CD4-positive, alpha-beta T cell treated with Interferon alpha-2 for 1 hour (primary cell): ENCODE data around the gene CNTN4.

Experiments used
- DNase-seq, 2 donors: peaks; one replicate each; pipeline ENCODE4 v3.0.0-alpha.2; 2020 to 2022

The CNTN4 gene

DNA sequence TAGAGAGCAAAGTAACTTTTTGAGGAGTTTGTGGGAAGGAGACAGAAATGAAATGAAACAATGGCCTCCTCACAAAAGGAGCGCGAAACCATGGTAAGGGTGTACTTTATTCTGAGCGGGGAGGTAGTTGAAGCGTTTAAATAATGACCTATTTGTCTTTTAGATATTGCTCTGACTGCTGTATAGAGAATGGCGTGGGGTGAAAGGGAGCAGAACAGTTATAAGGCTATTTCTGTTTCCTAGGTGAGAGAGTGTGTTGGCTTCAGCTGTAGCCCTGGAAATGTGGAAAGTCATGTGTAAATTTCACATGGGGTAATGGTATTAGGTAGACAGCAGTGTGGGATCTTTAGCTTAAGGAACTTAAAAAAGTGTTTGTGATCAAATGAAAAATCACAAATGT lies 54.9 kb downstream of the CNTN4 start:
- DNase-seq, result no peak

DNA sequence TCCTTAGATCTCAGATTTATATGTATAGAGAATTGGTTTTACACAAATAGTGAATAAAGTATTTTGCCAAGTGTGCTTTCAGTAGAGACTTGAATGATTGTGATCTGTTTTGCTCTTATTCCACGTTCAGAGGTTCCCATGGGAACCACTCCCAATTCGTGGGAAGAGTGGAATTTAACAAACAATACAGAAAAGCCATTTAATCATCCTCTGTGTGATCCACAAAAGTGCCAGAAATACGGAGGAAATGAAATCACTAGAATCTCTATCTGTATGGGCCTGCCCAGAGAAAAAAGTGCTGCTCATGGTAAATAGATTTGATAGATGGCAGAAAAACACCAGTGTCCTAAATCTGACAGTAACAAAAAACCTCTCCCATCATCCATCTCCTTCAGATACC lies 56.0 kb downstream of the CNTN4 start:
- no peak for DNase-seq

DNA sequence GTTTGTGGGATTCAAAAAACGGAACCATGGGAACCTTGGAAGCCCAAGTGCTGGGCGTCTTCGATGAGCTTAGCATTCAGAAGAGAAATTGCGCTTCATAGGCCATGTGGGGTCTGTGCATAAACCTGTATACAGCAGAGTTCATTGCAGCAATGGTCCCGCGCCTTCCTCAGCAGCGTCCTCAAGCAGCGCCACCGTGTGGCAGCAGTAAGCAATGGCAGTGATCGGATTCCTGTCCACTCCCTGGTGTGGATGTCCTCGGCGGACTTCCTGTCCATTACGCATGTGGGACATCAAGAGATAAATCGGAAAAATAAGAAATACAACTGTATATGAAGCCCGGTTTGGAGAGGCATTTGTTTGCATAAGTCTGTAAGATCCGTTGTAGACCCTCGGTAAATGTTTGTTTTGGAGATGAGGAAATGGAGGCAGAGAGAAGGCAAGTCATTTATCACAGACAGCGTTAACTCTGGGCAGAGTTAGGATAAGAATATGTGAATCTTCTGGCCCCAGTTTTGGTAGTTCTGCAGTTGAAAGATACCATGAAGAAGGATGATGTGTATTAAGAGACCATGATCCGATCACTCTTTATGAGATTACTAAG lies 57.7 kb downstream of the CNTN4 start:
- DNase-seq, result no peak

DNA sequence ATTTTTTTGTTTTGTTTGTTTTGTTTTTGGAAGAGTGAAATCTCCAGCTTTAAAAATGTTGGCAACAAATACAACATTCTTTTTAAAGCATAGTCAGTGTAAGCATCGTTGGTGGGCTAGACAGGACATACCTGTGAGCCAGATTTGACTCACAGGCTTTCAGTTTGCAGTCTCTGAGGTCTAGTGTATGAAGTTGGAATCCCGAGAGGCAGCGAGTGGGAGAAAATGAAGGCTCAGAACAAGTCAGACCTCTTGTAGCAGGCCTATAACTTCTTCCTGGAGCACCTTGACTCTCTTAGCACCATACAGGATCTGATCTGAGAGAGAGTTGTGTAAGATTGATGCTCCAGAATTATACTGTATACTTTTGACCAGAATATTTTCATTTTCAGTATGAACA lies 60.2 kb downstream of the CNTN4 start:
- no peak for DNase-seq

DNA sequence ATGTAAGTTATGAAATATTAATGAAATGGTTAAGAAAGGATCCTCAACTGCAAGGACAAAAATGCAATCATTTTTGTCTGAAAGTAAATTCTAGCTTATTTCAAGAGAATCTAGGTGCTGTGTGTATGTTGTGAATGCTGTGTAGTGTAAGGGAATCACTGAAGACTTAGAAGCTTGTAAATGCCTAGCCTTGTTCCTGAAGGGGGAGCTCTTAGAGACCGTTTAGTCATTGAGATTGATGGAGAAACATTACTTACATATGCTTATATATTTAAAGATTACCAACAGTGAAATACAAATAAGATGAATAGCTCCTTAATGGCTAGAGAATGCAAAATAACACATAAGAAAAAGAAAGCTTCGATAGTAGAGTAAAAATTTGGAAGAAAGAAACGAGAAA lies 67.9 kb downstream of the CNTN4 start:
- no peak for DNase-seq

DNA sequence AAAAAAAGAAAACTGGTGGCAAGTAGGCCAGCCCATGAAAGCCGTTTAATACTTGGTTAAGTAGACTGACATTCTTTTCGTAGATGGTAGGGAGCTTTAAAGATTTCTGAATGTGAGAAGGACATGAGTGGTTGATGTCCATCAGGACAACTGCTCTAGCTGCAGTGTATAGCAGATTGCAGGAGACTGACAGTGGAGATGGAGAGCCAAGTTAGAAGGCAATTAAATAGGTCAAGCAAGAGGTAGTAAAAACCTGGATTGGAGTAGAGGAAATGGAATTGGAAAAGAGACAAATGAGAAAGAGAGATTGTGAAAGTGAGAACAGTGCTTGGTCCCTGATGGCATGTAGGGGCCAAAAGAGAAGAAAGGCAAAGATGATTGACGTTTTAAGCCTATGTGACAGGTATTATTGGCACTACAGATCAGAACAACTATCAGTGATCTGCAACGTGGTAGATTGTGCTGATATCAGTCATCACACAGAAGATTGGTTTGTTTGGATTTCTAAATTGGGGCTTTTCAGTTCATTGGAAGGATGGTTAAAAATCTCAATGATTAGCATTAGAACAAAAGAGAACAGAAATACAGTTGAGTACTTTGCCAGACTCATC lies 74.0 kb downstream of the CNTN4 start:
- DNase-seq, result no peak

DNA sequence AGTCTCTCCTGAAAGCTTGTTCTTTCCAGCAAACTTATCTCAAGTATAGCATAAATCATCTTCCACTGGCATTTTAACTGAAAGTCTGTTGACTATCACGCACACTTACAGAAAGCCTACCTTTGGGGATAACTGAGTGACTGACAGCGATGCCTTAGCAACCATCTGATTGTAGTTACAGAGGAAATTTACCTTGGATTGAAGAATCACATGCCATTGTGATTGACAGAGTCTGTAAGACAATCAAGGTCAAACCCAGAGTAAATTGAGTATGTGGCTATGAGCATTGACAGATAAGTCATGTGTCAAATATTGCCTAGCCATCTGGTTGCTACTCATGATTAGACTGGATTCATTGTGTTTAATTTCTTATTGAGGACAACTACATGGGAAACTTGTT lies 82.0 kb downstream of the CNTN4 start:
- no peak for DNase-seq

DNA sequence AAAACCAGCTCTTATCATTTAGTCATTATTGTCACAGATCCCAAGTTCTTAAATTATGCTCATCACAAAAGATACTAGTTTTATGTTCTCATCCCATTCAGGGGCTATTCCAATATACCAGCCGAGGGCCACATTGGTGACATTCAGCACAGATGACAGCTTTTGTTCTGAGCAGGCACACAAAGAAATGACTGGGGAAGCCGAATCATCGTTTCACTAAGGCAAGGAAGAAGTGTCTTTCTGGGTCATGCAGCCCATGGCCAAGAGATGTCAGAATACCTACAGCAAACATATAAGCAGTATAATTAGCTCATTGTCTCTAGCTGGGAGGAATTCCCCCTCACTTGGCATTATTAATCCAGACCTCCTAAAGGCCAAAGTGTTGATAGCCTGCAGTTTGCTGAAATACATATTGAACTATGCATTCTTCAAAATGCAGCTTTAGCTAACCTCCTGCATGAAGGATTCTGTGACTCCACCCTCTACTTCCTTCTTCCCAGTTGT lies 100.2 kb downstream of the CNTN4 start:
- no peak for DNase-seq

DNA sequence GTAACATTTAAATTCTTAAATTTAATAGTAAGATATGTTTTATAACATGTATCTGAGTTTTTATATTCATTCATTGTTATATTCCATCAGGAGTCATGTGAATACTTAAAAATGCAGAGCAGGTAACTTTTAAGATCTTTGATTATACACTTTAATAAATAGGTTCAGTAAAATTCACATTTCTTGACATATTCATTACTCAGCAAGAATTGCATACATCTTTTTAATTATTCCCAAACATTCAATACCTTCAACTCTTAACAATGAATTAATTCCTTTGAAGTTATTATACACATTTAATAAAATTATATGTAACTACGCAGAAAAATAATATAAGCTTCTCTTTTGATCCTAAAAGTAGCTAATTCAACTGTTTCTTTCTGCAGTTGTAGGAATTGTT lies 105.4 kb downstream of the CNTN4 start:
- no peak for DNase-seq

DNA sequence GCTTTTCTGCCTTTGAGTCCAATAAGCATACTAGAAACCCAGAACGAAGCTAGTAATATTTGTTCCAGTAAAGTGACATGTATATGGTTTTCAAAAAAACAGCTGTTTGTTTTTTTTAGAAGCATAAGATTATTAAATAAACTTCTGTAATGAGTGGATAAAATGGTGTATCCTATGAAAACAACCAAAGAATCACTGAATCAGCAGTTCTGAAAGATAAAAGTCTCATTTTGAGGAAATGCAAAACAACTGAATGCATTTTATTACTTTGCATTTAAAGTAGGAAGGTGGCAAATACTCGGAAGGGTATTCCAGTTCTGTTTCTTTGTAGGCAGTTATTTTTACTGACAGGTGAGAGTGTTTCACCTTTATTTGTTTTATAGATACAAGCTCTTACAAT lies 107.0 kb downstream of the CNTN4 start:
- no peak for DNase-seq

DNA sequence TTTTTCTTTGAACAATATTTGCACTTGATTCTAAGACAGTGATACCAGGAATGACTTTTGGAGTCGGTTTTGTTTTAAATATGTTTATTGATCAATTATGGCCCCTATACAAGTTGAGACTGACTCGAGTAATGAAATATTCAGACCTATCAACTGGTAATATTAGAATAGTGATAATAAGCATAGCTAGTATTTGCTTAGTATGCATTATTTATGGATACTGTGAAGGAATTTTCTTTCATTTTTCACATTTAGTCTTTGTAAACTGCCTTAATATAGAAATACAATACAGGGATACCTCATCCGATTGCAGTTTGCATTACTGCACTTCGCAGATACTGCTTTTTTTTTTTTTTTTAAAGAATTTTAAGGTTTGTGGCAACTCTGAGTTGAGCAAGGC lies 107.9 kb downstream of the CNTN4 start:
- DNase-seq, result no peak

DNA sequence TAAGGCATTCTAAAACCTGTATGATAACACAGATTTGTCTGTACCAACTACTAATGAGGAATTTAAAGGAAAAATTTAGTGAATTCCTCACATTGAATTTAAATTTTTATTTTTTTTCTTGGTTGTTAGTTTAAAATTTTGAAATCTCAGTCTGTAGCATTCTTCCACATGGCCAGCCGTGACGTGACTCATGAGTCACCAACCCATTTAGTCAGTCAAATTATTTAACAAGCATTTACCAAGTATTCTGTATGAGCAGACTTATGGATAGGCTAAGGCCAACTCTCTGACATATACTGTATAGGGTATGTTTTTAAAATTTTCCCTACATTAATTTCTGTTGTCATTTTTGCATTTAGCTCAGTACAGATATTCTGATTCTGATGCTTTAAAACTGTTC lies 112.9 kb downstream of the CNTN4 start:
- no peak for DNase-seq

DNA sequence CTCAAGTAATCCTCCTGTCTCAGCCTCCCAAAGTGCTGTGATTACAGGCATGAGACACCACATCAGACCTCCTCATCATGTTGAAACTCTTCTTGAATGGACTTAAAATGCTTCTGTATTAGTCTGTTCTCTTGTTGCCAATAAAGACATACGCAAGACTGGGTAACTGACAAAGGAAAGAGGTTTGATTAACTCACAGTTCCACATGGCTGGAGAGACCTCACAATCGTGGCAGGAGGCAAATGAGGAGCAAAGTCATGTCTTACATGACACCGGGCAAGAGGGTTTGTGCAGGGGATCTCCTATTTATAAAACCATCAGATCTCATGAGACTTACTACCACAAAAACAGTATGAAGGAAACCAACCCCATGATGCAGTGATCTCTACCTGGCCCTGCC lies 113.5 kb downstream of the CNTN4 start:
- no peak for DNase-seq

DNA sequence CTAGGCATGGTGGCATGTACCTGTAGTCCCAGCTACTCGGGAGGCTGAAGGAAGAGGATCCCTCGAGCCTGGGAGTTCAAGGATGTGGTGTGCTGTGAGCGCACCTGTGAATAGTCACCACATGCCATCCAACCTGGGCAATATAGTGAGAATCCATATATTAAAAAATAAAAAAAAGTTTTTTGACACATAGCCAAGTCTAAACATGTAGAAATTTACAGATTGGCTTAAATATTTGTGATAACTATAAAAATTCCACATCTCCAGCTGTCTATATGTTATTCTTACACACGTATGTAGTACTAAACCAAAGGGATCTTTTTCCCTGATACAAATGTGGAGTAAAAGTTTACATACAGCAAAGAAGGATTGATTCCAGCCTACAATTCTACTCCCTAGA lies 119.7 kb downstream of the CNTN4 start:
- DNase-seq, result no peak

DNA sequence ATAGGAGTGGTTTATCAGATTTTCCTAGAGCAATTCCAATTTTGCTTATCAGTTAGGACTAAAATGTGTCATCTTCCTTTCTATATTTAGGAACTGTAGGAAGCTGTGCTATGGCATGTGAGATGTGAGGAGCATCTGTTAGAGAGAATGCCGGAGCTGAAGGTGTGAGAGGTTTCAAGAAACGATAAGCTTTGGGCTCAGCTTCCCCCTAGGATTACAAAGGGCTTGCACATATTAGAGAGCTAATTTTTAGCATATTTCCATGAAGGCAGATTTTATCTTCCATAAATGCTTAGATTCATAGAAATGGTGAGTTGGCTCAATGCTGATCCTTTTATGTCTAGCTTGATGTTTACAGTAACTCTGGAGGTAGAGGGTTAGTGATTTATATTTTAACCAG lies 120.2 kb downstream of the CNTN4 start:
- no peak for DNase-seq

DNA sequence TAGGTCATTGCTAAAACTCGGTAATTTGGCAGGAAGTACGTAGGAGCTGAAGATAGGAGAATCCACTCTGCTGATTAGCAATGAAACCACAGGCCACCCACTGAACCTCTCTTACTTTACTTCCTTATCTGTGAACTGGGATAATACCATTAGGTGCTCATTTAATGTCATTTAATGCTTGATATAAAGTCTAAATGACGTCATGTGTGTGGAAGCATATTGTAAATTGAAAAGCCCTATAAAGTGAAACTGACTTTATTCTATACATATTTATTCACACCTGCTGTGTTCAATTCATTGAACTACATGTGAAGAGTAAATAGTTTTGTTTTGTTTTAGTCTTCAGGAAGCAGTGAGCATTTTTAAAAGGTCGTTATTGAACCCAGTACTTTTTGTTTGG lies 137.5 kb downstream of the CNTN4 start:
- no peak for DNase-seq

DNA sequence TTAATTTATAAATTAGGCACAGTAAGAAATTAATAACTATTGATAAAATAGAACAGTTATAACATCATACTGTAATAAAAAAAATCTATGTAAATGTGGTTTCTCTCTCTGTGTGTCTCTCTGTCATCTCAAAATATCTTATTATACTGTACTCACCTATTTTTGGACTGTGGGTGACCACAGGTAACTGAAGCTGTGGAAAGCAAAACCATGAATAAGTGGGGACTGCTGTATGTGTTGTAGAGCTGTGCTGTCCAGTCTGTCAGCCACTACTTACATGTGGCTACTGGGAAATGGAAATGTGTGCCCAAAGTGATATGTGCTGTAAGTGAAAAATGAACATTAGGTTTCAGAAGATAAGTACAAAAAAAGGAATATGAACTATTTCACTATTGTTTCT lies 145.5 kb downstream of the CNTN4 start:
- no peak for DNase-seq

DNA sequence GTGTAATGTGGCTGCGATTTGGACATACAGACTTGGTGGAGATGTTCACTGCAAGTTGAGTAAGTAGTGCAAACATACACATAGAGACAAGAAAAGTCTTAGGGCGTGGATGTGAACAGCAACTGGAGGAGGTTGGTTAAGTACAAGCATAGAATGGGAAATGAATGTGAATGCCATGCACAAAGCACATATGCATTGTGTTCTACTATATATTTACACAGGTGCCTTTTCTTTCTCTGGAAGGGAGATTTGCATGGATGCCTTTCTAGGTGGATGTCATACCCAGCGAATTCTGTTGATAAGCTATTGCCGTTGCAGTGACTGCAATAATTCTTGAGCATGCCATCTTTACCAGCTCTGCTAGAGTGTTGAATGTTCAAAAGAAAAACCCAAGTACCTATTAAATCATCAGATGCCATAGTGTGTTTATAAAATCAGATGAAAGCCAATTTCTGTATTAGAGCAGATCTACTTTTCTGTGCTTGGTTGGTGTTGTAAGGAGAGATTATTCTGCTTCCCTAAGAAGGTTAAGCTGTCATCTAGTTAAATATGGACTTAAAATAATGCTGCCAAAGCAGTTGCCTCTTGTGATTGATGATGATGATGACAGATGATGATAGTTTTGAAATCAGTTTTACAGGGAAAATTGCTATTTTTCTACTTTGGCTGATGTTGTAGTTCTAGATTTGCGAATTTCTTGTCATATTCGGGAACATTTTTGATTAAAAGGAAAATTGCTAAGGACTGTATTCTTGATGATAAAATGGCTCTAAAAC lies 148.4 kb downstream of the CNTN4 start:
- DNase-seq, result no peak

DNA sequence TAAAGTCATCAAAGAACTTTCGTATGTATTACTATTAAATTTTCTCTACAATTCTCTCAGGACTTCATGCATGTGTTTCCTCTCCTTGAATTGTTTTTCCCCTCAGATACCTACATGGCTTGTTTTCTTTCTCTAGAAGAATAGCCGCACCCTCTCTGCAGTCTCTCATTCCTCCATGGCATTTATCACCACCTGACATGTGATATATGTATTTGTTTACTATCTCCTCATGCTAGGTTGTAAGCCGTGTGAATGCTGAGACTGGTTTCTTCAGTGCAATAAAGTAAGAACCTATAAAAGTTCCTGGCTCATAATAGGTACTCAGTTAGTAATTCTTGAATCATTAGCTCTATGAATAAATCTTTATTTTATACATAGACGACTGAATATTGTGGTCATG lies 149.2 kb downstream of the CNTN4 start:
- no peak for DNase-seq

DNA sequence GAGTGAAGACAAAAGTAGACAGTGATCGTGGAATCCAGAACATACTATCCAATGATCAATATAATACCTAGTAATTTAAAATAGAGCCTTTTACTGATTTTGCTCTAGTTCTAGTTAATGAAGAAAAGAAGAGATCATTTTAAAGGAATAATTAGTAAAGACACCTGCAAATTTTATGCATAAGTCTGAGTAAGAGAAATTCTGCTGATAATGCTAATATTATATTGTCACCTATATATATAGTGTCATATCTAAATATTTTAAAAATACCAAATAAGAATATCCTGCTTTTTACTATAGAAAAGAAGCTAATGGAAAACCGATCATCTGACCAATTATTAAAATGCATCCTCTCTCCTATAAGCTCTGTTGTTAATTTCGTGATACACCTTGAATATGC lies 152.1 kb downstream of the CNTN4 start:
- DNase-seq, result no peak

DNA sequence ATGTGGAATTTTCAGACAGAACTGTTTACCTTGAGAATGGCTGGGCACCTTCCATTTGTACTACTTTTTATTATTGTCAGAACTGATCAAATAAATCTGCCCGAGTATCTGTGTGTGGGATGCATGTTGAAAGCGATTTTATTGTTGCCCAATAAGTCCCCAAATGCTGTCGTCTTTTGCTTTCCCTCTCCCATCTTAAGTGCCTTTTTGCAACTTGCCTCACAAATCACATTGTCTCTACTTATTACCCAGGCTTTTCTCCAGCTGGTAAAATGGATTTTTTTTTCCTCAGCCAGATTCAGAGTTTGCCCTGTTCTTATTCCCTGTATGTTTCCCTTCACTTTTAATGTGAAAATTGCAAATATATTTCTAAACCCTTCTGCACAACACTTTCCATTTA lies 163.1 kb downstream of the CNTN4 start:
- DNase-seq, result no peak

DNA sequence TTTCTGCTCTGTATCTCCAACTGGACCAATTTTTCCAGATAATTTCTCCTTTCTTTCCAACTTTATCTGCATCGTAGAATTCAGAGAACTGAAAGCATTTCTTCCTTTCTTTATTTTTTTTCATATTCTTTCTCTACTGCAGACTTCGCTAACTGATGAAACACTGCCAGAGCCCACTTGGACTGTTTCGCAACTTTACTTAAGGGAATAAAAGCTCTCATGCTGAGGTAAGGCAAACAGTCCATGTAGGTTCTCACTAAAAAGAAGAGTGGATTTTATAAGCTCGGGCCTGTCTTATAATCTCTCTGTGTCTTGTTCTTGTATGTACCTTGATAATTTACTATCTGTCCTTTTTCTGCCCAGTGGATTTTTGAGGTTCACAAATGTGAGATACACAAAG lies 163.5 kb downstream of the CNTN4 start:
- DNase-seq, result no peak

DNA sequence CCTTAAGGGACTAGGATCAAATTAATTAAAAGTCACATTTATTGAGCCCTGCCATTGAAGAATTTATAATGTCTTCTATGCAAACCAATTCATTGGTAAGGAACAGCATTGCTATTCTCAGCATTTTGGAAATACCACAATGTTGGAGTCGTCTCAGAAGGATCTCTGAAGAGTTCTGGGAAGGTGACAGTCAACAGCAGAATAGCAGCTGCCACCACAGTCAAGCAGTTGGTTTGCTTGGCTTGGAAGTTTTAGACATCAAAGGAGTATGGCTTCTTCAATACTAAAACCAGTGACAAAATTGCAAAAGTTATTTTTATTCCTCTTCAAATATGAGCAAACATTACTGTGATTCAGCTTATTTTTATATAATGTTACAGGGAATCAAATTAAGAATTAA lies 167.9 kb downstream of the CNTN4 start:
- no peak for DNase-seq

DNA sequence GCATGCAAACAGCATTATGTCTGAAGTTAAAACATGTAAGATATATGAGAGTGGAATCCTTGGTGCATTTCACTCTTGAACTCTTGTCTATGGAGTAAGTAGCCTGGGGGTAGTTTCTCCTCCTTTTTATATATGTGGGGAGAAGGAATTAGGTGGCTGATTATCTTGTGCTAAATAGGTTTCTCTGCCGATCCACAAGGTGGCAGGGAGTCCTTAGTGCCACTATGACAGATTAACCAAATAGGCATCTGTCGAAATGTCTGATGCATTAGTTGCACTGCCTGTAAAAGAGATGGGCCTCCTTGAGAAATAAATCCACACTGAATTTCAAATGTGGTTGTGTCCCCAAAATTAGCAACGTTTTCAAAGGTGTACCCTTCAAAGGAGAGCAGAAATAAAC lies 170.1 kb downstream of the CNTN4 start:
- DNase-seq, result no peak

DNA sequence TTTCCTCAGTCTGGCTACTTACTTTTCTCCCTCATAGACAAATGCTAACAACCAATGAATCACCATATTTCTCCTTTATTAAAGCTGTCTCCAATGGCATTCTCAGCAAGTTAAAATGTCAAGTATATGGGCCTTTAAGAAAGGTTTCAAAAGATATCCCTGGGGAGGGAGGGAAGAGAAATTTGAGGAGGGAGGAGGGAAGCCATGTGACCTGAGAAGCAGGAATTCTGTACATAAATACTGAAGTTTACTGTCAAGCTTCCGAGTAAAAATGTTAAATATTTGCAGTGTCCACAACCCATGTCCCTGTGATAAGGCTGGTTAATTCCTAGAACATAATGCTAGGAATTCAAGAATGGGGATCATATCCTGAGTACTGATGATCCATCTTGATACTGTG lies 175.9 kb downstream of the CNTN4 start:
- DNase-seq, result no peak
